NCI-H2196 (cell line): Measurements from ENCODE around the gene SLC16A5.
"Not testable (repeated sequence)": the region's sequence is repeated elsewhere in the genome, so short reads cannot be mapped to it uniquely, and the experiment has no call there.

Experiments used
- DNase-seq: peaks from one replicate; lab custom pipeline; 2025; ENCODE audit not compliant: unreplicated experiment; lab: John Stamatoyannopoulos, UW

SLC16A5 gene

GRCh38 chr17:75109407-75110233 lies 21.9 kb downstream of the SLC16A5 start, which contains the start of gene ARMC7:
ARMC7 (plus strand) TSS chr17:75109969; CDS start chr17:75110289, 320 bp downstream.
- peak; percentile 93 for DNase-seq

DNA sequence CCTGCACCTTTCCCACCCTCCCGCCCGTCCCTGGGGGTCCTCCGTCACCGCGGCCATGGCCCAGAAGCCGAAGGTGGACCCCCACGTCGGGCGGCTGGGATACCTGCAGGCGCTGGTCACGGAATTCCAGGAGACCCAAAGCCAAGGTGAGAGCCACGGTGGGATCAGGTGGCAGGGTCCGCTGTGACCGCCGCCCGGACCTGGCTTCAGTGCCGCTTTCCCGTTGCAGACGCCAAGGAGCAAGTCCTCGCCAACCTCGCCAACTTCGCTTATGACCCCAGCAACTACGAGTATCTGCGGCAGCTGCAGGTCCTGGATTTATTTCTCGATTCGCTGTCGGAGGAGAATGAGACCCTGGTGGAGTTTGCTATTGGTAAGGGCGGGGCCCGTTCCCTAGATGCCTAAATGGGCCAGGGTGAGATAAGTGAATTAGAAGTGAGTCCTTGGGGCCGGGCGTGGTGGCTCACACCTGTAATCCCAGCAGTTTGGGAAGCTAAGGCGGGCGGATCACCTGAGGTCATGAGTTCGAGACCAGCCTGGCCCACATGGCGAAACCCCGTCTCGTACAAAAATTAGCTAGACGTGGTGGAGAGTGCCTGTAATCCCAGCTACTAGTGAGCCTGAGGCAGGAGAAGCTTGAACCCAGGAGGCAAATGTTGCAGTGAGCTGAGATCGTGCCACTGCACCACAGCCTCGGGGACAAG lies 22.6 kb downstream of the SLC16A5 start:
- DNase-seq: no peak

DNA sequence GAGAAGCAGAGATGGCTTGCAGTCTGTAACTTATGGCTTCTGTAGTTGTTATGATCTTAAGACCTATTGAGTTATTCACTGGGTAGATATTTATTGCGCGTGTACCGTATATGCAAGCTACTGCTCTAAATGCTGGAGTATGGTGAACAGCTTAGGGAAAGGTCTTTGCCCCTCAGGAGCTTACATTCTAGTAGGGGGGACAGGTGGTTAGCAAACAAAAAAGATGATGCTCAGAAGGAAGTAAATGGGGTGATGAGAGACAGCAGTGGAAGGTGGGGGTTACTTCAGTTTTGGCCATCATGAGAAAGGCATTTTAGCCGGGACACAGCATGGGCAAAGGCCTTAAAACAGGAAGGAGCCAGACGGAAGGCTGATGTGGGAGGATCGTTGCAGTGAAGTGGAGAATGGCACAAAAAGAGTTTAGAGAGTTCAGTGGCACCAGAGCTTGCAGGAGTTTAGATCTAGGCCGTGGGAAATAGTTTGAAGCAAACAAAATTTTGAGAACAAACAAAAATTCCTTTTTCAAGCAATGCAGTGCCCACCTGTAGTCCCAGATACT lies 24.1 kb downstream of the SLC16A5 start:
- no peak for DNase-seq

- DNase-seq: peak; percentile 85
Observed at GRCh38 chr17:75113798-75114551, 26.2 kb downstream of the SLC16A5 start.

- no peak for DNase-seq
Observed at GRCh38 chr17:75114552-75115314, 27.0 kb downstream of the SLC16A5 start.

DNA sequence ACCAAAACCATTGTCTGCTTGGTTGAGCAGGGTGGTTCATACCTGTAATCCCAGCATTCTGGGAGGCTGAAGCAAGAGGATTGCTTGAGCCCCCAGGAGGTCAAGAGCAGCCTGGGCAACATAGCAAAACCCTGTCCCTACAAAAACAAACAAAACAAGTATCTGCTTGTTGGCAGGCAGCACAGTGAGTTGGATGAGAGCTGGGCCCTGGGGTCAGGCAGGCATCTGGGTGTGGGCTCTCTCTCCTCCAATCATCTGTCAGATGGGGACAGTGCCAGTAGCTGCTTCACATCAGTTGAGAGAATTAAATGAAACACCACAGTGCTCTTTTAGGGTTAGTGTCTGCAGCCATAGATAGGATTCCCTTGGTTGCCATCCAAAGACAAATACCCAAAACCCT lies 27.8 kb downstream of the SLC16A5 start:
- no peak for DNase-seq

DNA sequence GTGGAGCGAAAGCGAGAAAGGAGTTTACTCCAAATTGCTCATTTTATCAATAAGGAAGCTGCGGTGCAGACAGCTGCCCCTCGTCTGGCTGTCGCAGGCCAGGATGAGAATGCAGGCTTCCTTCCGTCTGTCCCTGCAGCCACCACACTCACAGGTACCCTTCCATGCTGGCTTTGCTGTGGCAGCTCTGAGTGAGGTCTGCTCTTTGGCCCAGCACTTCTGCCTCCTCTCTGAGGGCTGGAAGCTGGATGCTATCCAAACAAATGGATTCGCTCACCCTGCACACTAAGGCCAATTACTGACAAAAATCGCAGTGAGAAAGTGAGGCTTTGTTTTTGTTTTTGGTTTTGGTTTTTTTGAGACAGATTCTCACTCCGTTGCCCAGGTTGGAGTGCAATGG lies 29.0 kb downstream of the SLC16A5 start:
- DNase-seq: no peak

- no peak for DNase-seq
Observed at GRCh38 chr17:75118307-75118706, 30.6 kb downstream of the SLC16A5 start.

- DNase-seq: peak; percentile 78
Observed at GRCh38 chr17:75124041-75124818, 36.5 kb downstream of the SLC16A5 start.

DNA sequence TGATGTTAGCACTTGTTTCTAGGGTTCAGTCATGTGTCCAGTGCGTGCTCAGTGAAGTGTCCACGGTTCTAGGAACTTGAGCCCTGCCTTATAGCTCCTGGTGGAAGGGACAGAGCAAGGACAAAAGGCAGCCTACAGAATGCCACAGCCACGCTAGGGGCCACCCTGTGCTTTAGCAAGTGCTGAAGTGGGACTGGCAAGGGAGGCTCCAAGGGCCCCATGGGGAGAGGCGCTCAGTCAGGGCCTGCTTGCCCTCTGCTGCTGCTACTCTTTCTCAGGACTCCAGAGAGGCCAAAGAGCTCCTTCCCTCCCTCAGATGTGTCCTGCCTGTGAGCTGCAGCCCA lies 37.0 kb downstream of the SLC16A5 start:
- no peak for DNase-seq

DNA sequence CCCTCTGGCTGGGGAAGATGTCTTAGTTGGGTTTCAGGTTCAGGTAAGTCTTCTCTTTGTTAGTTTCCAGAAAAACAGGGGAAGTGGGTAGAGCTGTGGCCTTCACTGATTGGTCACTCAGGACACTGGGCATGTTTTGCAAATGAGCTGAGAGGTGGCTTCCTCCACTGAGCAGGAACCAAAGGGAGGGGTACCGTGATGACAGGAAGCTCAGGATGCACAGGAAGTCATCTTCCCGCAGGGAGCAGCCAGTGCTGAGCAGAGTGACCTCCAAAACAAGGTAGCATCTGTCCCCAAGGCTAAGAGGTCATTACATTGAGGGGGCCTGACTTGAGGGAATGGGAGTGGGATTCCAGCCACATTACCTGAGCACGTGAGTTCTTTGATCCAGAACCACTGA lies 38.2 kb downstream of the SLC16A5 start:
- DNase-seq: no peak

DNA sequence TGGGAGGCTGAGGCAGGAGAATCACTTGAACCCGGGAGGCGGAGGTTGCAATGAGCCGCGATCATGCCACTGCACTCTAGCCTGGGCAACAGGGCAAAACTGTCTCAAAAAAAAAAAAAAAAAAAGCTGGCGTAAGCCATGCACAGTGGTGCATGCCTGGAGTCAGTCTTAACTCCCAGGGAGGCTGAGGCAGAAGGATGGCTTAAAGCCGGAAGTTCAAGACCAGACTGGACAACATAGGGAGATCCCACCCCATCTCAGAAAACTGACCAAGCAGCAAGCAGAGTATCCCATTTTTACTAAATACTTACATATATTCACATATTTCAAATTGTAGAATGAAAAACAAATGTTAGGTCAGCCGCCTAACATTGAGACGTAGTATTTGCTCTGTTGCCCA lies 39.2 kb downstream of the SLC16A5 start:
- no peak for DNase-seq

GRCh38 chr17:75127936-75128335 lies 40.2 kb downstream of the SLC16A5 start:
- not testable (repeated sequence) for DNase-seq

- DNase-seq: no peak
Observed at GRCh38 chr17:75128694-75129505, 41.1 kb downstream of the SLC16A5 start.

GRCh38 chr17:75129576-75129975 lies 41.8 kb downstream of the SLC16A5 start:
- no peak for DNase-seq

DNA sequence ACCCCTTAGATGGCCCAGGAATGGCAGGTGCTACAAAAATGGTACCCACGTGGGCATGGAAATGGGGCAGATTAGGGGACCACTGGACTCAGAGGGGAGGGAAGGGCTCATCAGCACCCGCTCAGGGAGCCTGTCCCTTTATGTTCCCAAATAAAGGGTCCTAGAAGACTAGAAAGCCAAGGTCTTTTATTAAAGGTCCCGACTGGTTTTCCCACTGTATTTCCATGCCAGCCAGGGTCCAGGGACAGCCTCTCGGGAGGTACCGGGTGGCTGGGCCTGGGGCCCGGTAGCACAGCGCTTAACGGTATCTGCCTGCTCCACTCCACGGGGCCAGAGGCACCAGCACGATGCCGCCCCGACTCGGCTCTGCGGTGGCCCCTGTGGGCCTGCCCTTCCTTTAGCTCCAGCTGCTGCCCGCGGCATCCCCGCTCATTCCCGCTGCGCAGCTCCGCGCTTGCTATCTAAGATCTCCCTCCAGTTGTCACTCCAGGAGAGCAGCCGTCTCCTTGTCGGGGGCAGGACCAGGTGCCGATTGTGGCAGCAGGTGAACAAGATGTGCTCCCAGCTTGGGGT lies 42.4 kb downstream of the SLC16A5 start:
- no peak for DNase-seq

- no peak for DNase-seq
Observed at GRCh38 chr17:75130632-75131277, 43.0 kb downstream of the SLC16A5 start.
